HG03280 (cell line): Measurements from ENCODE around the gene ADAMTS14.

Experiments used
- ATAC-seq: cut with Tn5 transposase; IDR thresholded peaks from one replicate; pipeline ENCODE4 v1.9.1; 2021; ENCODE audit warnings: mild to moderate bottlenecking, moderate library complexity; ENCODE audit not compliant: unreplicated experiment

The ADAMTS14 gene

GRCh38 chr10:70723771-70724170 is 51.5 kb downstream of the ADAMTS14 start:
- no peak for ATAC-seq

- no peak for ATAC-seq
Observed at GRCh38 chr10:70726909-70727495, 54.7 kb downstream of the ADAMTS14 start.

GRCh38 chr10:70728328-70728727 is 56.0 kb downstream of the ADAMTS14 start:
- no peak for ATAC-seq

GRCh38 chr10:70729763-70730357 is 57.6 kb downstream of the ADAMTS14 start:
- no peak for ATAC-seq

GRCh38 chr10:70730955-70731354 is 58.6 kb downstream of the ADAMTS14 start:
- no peak for ATAC-seq

DNA sequence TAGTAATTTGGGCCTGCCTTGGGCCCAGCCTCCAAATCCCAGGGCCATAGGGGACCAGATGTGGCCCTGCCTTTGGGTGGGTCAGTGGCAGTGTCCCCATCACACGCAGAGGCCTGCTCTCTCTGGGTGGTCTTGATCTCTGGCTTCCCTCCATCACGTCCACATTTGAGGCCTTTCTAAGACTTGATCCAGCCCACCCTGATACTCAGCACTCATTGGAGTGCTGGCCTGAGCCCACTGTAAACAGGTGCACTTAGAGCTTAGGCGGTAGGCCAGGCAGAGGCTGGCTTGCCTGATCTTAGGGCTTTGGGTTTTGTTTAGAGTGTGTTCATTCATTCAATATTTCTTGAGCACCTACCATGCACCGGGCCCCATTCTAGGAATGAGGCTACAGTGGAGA is 60.3 kb downstream of the ADAMTS14 start:
- no peak for ATAC-seq

DNA sequence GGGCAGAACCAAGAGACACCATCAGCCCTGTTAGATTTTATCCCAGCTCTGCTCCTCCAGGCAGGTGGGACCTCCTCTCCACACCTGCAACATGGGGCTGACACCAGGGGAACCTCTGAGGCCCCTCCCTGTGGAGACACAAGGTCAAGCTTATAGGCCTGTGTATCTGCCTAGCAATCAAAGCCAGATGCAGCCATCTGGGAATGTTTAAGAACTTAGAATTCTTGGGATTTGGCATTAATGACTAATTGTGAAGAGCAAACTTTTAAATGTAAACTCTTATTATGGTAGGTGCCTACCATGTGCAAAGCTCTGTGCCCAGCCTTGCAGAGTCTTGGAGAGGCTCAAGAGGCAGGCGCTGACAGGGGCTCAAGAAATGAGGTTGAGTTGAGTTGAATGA is 60.7 kb downstream of the ADAMTS14 start:
- no peak for ATAC-seq

DNA sequence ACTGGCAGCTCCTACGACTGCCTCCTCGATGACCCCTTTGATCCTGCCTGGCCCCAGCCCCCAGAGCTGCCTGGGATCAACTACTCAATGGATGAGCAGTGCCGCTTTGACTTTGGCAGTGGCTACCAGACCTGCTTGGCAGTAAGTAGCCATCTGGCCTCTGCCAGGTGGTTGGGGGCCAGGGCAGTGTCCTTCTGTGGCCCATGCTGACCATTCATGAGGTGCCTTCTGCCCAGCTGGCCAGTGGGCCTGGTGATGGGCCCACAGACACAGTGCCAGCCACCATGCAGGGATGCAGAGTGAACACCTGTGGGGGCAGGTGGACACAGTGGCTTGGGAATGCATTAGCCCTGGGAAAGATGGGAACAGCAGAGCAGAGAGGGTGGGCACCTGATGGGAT is 62.9 kb downstream of the ADAMTS14 start:
- ATAC-seq = no peak

GRCh38 chr10:70736525-70736924 is 64.2 kb downstream of the ADAMTS14 start:
- ATAC-seq = no peak

DNA sequence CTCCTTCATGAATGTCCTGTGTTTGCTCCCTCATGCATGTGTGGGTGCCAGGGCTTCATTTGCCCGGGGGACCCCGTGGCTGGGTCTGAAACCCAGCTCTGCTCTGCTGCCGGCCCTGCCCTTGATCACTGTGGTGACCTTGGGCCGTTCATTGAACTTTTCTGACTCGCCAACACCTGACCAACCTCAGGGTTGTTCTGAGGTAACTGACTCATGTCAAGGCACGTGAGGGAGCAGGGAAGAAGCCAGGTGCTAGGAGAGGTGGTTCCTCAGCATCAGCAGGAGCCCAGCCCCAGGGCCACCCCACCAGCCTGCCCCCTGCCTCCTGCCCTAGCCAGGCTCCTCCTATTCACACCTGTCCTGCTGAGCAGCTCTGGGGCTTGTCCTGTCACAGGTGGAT is 64.9 kb downstream of the ADAMTS14 start:
- no peak for ATAC-seq

- no peak for ATAC-seq
Observed at GRCh38 chr10:70738006-70738760, 65.9 kb downstream of the ADAMTS14 start.

GRCh38 chr10:70738761-70739121 is 66.4 kb downstream of the ADAMTS14 start:
- no peak for ATAC-seq

DNA sequence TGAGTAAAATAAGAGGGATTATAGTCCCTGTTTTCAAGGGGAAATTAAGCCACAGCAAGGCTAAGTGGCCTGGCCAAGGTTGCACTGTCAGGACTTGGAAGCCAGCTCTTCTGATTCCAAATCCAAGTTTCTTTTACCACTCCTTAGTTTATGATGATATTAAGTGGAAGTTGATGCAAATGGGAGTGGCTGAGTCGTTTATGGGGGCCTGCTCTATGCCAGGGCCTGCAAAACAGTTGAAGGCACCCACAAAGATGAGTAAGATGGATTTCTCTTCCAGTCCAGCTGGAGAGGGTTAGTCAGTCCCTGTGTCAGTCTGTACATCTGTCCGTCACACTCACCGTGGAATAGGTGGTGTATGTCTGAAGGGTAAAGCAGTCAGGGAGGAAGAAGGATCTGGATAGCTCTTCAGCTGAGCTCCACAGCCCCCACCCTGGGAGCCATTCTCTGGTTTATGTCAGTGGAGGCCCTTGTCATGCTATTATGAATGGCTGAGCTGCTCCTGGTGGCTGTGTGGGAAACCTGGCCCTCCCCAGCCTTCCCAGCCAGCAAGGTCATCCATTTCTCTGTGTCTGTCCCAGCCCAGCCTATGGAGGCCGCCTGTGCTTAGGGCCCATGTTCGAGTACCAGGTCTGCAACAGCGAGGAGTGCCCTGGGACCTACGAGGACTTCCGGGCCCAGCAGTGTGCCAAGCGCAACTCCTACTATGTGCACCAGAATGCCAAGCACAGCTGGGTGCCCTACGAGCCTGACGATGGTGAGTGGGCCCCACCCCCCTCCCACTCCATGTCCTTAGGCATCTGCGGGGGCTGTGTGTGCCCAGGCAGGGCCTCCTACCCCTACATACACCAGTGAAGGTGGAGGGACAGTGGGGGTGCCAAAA is 68.3 kb downstream of the ADAMTS14 start:
- ATAC-seq = no peak

DNA sequence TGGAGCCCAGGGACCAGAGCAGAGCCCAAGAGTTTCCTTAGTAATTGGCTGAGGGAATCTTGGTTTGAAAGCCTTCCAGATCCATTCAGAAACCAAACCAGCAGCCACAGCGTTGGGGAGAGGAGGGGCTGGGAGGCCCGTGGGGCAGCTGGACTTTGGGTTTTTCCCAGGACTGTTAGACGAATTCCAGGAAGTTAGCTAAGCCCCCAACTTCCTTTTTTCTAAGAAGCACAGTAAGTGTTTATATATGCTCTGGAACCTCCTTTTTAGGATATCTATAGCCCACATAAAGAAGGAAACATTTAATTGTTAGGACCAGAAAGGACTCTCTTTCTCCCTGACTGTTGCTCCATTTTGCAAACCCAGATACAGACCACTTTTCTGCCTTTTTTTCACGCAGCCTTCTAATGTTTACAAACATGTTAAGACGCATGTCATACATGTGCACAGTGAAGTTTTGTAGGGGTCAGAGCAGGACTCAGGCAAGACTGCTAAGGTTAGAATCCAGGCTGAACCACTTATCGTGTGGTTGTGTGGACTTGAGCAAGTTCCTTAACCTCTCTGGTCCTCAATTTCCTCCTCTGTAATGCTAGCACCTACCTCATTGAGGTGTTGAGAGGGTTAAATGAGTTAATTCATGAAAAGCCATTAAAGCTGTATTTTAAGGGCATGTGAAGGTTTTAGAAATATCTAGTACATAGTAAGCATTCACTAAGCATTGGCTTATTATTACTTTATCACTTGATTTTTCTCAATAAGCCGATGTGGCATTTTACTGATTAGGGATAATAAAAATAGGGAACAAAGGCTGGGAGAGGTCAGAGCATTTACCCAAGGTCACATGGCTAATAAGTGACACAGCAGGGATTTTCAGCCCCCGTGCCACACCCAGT is 70.5 kb downstream of the ADAMTS14 start:
- no peak for ATAC-seq

- ATAC-seq = no peak
Observed at GRCh38 chr10:70743430-70743788, 71.1 kb downstream of the ADAMTS14 start.

DNA sequence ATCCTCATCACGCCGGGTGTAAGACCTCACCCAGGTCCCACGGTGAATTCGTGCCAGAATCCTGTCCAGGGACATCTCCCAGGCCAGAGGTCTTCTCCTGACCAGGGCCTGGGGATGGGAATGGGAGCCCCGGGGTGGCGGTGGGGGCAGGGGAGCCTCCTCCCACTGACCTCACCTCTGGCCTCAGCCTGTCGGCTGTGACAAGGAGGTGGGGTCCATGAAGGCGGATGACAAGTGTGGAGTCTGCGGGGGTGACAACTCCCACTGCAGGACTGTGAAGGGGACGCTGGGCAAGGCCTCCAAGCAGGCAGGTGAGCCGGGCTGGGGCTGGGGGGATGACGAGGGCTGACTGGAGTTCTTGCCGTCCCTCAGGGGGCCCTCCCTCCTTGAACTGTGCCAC is 71.6 kb downstream of the ADAMTS14 start:
- ATAC-seq = no peak

DNA sequence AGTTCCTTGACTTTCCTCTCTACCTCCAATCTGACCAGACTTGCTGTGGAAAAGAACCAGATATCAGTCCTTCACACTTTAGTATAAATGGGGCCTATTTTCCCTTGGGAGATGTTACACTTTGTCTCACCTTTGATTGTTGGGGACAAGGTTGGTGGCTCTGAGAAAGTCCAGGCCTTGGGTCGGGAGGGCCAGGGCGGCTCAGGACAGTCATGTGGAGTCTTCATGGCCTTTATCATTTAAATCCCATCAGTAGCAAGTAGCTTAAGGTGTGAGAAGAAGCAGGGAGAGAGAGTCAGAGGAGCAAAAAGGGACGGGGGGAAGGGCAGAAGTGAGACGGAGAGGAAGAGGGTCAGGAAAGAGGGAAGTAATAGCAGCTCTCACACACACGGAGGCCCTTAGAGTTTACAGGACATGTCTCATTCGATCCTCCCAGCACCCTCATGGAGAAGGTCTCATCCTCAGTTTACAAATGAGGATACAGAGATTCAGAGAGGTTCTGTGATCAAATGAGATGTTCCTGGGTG is 72.4 kb downstream of the ADAMTS14 start:
- ATAC-seq = no peak

GRCh38 chr10:70745555-70745954 is 73.2 kb downstream of the ADAMTS14 start:
- no peak for ATAC-seq

DNA sequence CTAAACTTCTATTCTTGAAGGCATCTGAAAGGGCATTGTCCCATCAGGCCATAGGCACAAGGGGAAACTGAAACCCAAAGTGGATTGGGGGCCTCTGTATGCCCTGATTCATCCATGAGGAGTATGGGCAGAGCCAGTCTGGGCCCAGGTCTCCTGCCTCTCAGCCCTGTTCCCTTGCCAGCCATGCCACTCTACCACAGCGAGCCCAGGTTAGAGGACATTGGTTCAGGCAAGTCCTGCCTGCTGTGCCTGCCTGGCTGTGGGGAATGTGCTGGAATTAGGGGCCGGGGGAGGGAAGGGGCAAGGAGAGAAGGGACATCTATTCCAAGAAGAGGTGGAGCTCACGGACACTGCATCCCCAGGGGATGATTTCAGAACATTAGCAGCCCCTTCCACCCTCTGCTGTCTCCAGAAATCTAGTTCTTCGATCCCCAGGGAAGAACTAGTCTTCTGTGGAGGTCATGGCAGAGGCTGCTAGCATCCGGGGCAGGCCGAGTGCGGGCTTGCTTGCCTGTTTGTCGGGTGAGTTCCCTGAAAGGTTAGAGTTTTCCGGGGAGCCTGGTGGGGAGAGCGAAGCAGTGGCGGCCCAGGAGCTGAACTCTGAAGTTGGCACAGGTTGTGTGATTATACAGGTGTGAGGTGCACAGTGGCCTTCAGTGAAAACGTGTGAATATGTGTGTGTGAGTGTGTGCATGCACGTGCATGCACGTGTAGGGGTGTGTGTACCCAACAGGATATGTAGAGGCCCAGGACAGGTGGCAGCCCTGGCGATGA is 75.1 kb downstream of the ADAMTS14 start:
- no peak for ATAC-seq

DNA sequence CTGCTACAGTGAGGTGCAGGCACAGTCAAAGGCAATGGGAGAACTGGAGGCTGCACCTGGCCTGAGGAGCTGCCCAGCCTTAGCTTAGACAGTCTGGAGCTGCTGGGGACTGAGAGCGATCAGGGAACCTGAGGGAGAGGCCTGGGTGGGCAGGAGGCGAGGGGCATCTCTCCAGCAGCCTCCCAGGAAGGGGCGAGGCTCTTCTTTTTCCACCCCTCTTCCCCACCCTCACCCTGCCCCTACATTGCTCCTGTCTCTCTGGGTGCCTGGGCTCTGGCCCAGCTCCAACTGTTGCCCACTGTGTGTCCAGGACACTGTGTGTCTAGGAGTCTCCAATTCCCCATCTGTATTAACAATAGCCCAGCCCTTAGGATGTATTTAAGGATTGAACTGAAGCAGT is 76.0 kb downstream of the ADAMTS14 start:
- ATAC-seq = no peak
